Effector CD8-positive, alpha-beta T cell (primary cell): ENCODE data around the gene GALNT8.

ENCODE experiments used
- DNase-seq: peaks from one replicate; lab custom pipeline; 2025; lab: John Stamatoyannopoulos, UW

The GALNT8 gene

GRCh38 chr12:4796694-4797482 is 76.7 kb downstream of the GALNT8 start:
- DNase-seq = no peak

GRCh38 chr12:4800555-4800954 is 80.4 kb downstream of the GALNT8 start:
- no peak for DNase-seq

- no peak for DNase-seq
These were observed 82.6 kb downstream of the GALNT8 start for GRCh38 chr12:4802841-4803240.

- DNase-seq = no peak
These were observed 86.4 kb downstream of the GALNT8 start for GRCh38 chr12:4806439-4807115.

- no peak for DNase-seq
These were observed 87.0 kb downstream of the GALNT8 start for GRCh38 chr12:4807116-4807783.

- no peak for DNase-seq
These were observed 87.6 kb downstream of the GALNT8 start for GRCh38 chr12:4807813-4808212.

- DNase-seq = no peak
These were observed 88.8 kb downstream of the GALNT8 start for GRCh38 chr12:4809013-4809448.

- no peak for DNase-seq
These were observed 89.4 kb downstream of the GALNT8 start for GRCh38 chr12:4809449-4810218.

- DNase-seq = no peak
These were observed 90.0 kb downstream of the GALNT8 start for GRCh38 chr12:4810219-4810671.

- DNase-seq = no peak
These were observed 92.6 kb downstream of the GALNT8 start for GRCh38 chr12:4812624-4813327.

GRCh38 chr12:4813741-4814140 is 93.5 kb downstream of the GALNT8 start:
- DNase-seq = no peak

GRCh38 chr12:4814485-4814884 is 94.3 kb downstream of the GALNT8 start:
- no peak for DNase-seq

GRCh38 chr12:4816744-4817525 is 96.7 kb downstream of the GALNT8 start:
- no peak for DNase-seq

- DNase-seq = no peak
These were observed 97.7 kb downstream of the GALNT8 start for GRCh38 chr12:4817880-4818279.

- DNase-seq = no peak
These were observed 99.5 kb downstream of the GALNT8 start for GRCh38 chr12:4819654-4820053.

GRCh38 chr12:4820971-4821370 is 100.8 kb downstream of the GALNT8 start:
- no peak for DNase-seq
